ENCODE data around the gene SULT1C4. TPM values are rescaled to one million over a fixed set of nuclear protein-coding genes. Genes with fewer than 3 reads are reported as not detected.

Gene SULT1C4
- total RNA-seq = 1 to 10 TPM in 2 of 4 donors, under 1 TPM in 1, not detected in 1; 0.31 to 2.1 (median 1.2) TPM

DNA sequence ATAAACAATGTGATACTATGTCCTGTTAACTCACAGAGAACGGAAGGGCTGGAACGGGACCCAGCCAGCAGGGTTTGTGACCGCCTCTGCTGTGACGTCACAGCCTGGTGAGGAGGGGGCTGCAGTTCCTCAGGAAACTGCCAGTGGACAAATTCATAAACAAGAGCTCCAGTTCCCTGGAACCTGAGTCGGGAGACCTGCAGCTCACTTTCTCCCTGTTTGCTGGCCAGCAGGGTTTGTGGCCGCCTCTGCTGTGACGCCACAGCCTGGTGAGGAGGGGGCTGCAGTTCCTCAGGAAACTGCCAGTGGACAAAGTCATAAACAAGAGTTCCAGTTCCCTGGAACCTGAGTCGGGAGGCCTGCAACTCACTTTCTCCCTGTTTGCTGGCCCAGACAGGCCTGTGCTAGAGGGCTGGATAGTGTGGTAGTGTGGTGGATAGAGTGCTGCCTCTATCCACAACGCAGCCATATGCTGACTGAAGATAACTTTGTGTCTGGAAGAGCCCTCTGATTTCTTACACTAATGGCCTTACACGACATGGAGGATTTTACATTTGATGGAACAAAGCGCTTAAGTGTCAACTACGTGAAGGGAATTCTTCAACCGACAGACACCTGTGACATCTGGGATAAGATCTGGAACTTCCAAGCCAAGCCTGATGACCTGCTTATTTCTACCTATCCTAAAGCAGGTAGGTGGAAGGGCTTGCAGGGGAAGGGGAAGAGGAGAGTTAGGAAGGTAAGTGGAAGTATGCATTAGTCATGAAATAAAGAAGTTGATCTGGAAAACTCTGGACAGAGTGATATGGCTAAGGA, at the start of gene SULT1C4:
SULT1C4 (plus strand) TSS at position 140 of the 816 bp plus-strand sequence; CDS start at position 524, 384 bp downstream.
- no peaks in the 10 kb centered on the region for H3K9me3 ChIP-seq
- H3K4me1 ChIP-seq = peaks cover 0 to 10% (median 5%) of the 10 kb centered on the region in 3 donors
- no peak for TF ChIP-seq POLR2A (IDR thresholded peaks at IDR 0.05)
- TF ChIP-seq, protein P1, sequence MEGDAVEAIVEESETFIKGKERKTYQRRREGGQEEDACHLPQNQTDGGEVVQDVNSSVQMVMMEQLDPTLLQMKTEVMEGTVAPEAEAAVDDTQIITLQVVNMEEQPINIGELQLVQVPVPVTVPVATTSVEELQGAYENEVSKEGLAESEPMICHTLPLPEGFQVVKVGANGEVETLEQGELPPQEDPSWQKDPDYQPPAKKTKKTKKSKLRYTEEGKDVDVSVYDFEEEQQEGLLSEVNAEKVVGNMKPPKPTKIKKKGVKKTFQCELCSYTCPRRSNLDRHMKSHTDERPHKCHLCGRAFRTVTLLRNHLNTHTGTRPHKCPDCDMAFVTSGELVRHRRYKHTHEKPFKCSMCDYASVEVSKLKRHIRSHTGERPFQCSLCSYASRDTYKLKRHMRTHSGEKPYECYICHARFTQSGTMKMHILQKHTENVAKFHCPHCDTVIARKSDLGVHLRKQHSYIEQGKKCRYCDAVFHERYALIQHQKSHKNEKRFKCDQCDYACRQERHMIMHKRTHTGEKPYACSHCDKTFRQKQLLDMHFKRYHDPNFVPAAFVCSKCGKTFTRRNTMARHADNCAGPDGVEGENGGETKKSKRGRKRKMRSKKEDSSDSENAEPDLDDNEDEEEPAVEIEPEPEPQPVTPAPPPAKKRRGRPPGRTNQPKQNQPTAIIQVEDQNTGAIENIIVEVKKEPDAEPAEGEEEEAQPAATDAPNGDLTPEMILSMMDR (IDR thresholded peaks at IDR 0.05) = no peak
- DNase-seq = no peak
- H3K36me3 ChIP-seq = no peaks in the 10 kb centered on the region
- 46 to 55% methylated on average over 10 to 11 of the region's 13 CpGs for WGBS, 2 donors
- H3K4me3 ChIP-seq = peak within 1 kb of the TSS in 3 of 4 donors; percentile 28 to 56 (median 36)
- intact Hi-C loops (cut with DNase I) = no loop called here
- peak within 1 kb of the TSS in 3 of 4 donors; percentile 60 to 70 (median 62) for H3K27ac ChIP-seq
- H3K27me3 ChIP-seq = no peaks in the 10 kb centered on the region

DNA sequence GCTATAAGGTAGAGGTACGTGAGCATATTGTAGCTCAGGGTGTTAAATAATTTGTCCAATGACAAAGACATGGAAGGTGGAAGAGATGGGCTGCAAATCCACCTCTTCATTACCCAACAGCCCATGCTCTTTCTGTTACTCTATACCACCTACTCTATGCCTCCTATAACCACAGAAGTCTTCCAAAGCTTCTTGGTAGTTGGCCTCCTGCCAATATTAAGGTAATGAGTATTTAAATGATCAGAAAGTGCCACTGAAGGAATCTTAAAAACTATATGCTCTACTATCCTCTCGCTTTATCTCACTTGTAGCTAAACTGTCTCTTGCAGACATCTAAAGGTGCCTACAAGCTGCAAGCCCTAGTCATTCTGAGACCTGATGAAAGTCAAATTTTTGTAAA, 48.0 kb upstream of the SULT1C4 start:
- Histone ChIP-seq H3K4me3 (no peak overlapping the region), H3K9me3 (no peaks in the 10 kb centered on the region), H3K27me3 (no peaks in the 10 kb centered on the region), H3K27ac (no peak overlapping the region), H3K4me1 (no peaks in the 10 kb centered on the region), H3K36me3 (no peaks in the 10 kb centered on the region)
- 89 to 94% methylated on average over 2 of the region's 2 CpGs for WGBS, 2 donors
- DNase-seq = no peak
- no peak for TF ChIP-seq POLR2A (IDR thresholded peaks at IDR 0.05)
- TF ChIP-seq, protein P1 (IDR thresholded peaks at IDR 0.05) = no peak
- intact Hi-C loops (cut with DNase I) = no loop called here

DNA sequence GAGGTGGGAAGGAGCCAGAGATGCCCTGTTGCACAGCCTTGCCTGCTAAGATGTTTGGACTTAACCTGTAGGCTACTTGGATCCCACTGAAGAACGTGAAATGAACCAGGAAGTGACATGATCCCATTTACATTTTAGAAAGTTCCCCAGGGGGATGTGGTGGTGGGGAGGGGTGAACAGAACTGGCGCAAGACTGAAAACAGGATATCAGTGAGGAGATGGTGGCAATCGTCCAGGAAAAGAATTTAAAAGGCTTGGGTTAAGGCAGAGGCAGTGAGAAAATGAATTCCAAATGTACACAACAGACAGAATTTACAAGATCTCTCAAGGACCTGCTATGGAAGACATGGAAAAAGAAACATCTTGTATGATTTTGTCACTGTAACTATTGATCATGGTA, 46.8 kb upstream of the SULT1C4 start:
- 18 to 36% methylated on average over 3 of the region's 3 CpGs for WGBS, 2 donors
- TF ChIP-seq, protein P1 (IDR thresholded peaks at IDR 0.05) = no peak
- Histone ChIP-seq H3K4me1 (no peaks in the 10 kb centered on the region), H3K36me3 (no peaks in the 10 kb centered on the region), H3K27ac (no peak overlapping the region), H3K4me3 (no peak overlapping the region), H3K9me3 (no peaks in the 10 kb centered on the region), H3K27me3 (no peaks in the 10 kb centered on the region)
- intact Hi-C loops (cut with DNase I) = no loop called here
- no peak for DNase-seq

DNA sequence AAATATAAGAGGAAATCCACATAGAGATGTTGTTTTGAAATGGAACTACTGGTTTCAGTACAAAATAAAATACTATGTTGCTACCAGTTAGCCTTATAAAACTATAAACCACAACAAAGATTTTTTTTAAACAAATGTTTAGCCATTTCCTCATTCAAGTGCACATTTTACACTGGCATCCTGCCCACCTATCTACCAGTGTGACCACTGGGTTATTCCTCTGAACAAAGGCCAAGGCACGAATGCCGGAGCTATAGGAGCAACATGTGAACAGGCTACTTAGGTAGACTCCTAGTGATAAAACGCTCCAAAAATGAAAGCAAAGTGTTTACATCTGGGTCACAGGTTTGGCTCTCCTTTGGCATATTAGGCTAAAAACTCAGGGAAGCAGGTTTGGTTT, 31.8 kb upstream of the SULT1C4 start:
- Histone ChIP-seq H3K4me3 (no peak overlapping the region), H3K4me1 (no peaks in the 10 kb centered on the region), H3K27ac (no peak overlapping the region), H3K9me3 (no peaks in the 10 kb centered on the region), H3K27me3 (no peaks in the 10 kb centered on the region), H3K36me3 (no peaks in the 10 kb centered on the region)
- no peak for DNase-seq
- intact Hi-C loops (cut with DNase I) = no loop called here
- WGBS, 2 donors = 53 to 75% methylated on average over 3 of the region's 3 CpGs
- TF ChIP-seq, protein P1 (IDR thresholded peaks at IDR 0.05) = no peak
- TF ChIP-seq POLR2A (IDR thresholded peaks at IDR 0.05) = no peak

DNA sequence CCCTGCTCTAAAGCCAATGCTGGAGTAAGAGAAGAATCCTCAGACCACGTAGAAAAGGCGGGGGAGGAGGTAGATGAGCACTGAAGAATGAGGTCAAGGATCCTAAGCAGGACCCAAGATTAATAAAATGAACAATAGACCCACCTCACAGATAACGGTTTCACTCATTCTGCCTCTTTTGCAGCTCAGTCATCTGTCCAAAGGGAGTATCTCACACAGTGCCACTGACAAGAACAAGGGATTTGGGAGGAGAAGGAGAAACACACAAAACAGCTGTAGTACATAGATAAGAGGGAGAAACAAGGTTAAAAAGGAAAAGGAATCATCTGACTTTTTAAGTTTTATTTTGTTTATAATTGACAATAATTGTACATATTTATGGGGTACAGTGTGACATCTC, 30.9 kb upstream of the SULT1C4 start:
- intact Hi-C loops (cut with DNase I) = no loop called here
- WGBS, 2 donors = 72 to 83% methylated on average over 3 of the region's 3 CpGs

More for the DNA sequence above, 30.9 kb upstream of the SULT1C4 start:
- no peaks in the 10 kb centered on the region for H3K9me3 ChIP-seq
- H3K4me1 ChIP-seq = no peaks in the 10 kb centered on the region
- H3K27me3 ChIP-seq = no peaks in the 10 kb centered on the region
- H3K27ac ChIP-seq = no peak overlapping the region
- no peaks in the 10 kb centered on the region for H3K36me3 ChIP-seq
- H3K4me3 ChIP-seq = no peak overlapping the region
- TF ChIP-seq, protein P1 (IDR thresholded peaks at IDR 0.05) = no peak
- TF ChIP-seq POLR2A (IDR thresholded peaks at IDR 0.05) = no peak
- DNase-seq = no peak

Measured in esophagus squamous epithelium (tissue), 5 donors.